ENCODE data around the gene LPAR1. TPM values are rescaled to one million over a fixed set of nuclear protein-coding genes. Genes with fewer than 3 reads are reported as not detected.
"Not testable (repeated sequence)": the region's sequence is repeated elsewhere in the genome, so short reads cannot be mapped to it uniquely, and the experiment has no call there.

The LPAR1 gene
- total RNA-seq, 2 experiments from 2014 or later = not detected

DNA sequence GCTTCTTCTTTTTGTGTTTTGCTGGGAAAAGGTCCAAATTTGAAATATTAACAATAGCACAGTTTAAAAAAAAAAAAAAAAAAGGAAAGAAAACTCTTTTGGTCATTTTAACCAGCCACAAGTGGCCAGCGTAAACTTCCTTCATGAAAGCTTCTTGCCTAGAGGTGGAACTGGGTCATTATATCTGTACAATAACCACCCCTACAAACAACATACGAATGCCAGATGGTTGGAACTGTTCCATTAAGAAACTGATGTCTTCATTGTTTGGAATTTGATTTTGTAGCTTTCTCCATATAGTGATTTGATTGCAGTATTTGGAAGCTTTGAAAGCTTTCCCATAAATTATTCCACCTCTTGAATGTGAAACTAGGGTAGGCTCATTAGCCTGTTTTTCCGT, 18.3 kb upstream of the LPAR1 start:
- Mint-ChIP-seq H3K9me3 (no peaks in the 10 kb centered on the region), H3K4me3 (no peak overlapping the region), H3K27ac (no peak overlapping the region), H3K4me1 (ENCODE audit: low read depth) (no peaks in the 10 kb centered on the region), H3K36me3 (no peaks in the 10 kb centered on the region), H3K27me3 (no peaks in the 10 kb centered on the region)
- DNase-seq = no peak
- intact Hi-C loops (cut with micrococcal nuclease) = no loop called here
- POLR2A ChIA-PET = no interaction called here
- CTCF ChIA-PET = no interaction called here

DNA sequence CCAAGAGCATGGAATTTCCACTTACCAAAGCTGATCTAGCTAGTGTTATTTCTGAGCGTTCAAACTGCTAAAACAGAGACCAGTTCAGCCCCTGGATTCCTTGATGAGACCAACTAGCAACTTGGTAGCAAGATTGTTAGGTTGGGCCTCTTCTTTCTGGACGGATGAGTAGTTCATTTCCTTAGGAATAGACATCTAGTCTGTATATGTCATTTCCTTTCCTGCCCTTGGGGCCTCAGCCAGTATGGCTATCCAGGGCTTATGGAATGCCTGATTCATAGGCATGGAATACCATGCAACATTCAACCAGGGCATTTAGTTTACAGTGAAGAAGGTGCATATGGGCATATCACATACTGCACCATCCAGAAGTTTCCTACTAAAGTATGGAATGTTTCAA, 14.5 kb upstream of the LPAR1 start:
- Mint-ChIP-seq H3K36me3 (no peaks in the 10 kb centered on the region), H3K9me3 (no peaks in the 10 kb centered on the region), H3K4me1 (ENCODE audit: low read depth) (no peaks in the 10 kb centered on the region), H3K4me3 (no peak overlapping the region), H3K27me3 (no peaks in the 10 kb centered on the region), H3K27ac (no peak overlapping the region)
- no peak for DNase-seq
- intact Hi-C loops (cut with micrococcal nuclease) = no loop called here
- ChIA-PET CTCF (no interaction called here), POLR2A (no interaction called here)

DNA sequence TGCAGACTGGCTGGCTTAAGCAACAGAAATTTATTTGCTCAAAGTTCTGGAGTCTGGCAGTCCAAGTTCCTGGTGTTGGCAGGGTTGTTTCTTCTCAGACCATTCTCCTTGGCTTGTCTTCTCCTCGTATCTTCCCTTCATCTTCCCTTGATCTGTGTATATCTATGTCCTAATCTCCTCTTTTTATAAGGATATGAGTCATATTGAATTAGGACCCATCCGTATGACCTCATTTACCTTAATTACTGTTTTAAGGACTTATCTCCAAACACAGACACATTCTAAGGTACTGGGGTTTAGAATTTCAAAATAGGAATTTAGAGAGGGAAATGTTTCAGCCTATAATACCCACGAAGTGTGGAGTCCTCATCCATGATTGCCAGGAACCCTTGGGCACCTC, 13.1 kb upstream of the LPAR1 start:
- intact Hi-C loops (cut with micrococcal nuclease) = no loop called here
- Mint-ChIP-seq H3K36me3 (no peaks in the 10 kb centered on the region), H3K27ac (no peak overlapping the region), H3K4me1 (ENCODE audit: low read depth) (no peaks in the 10 kb centered on the region), H3K4me3 (no peak overlapping the region), H3K27me3 (no peaks in the 10 kb centered on the region), H3K9me3 (no peaks in the 10 kb centered on the region)
- no peak for DNase-seq
- ChIA-PET POLR2A (no interaction called here), CTCF (no interaction called here)

- H3K4me1 Mint-ChIP-seq (ENCODE audit: low read depth) = no peaks in the 10 kb centered on the region
- ChIA-PET CTCF (no interaction called here), POLR2A (no interaction called here)
- no peaks in the 10 kb centered on the region for H3K36me3 Mint-ChIP-seq
- DNase-seq = no peak
- H3K9me3 Mint-ChIP-seq = no peaks in the 10 kb centered on the region
- intact Hi-C loops (cut with micrococcal nuclease) = no loop called here
- H3K27ac Mint-ChIP-seq = no peak overlapping the region
- H3K27me3 Mint-ChIP-seq = no peaks in the 10 kb centered on the region
- no peak overlapping the region for H3K4me3 Mint-ChIP-seq
Observed at GRCh38 chr9:111050819-111051218, 12.5 kb upstream of the LPAR1 start.

- POLR2A ChIA-PET; CTCF ChIA-PET; H3K4me3 Mint-ChIP-seq; H3K4me1 Mint-ChIP-seq (ENCODE audit: low read depth); DNase-seq; intact Hi-C loops (cut with micrococcal nuclease); H3K27me3 Mint-ChIP-seq; H3K36me3 Mint-ChIP-seq; H3K27ac Mint-ChIP-seq; H3K9me3 Mint-ChIP-seq: not testable (repeated sequence)
Observed at GRCh38 chr9:111047287-111047686, 9.0 kb upstream of the LPAR1 start.

DNA sequence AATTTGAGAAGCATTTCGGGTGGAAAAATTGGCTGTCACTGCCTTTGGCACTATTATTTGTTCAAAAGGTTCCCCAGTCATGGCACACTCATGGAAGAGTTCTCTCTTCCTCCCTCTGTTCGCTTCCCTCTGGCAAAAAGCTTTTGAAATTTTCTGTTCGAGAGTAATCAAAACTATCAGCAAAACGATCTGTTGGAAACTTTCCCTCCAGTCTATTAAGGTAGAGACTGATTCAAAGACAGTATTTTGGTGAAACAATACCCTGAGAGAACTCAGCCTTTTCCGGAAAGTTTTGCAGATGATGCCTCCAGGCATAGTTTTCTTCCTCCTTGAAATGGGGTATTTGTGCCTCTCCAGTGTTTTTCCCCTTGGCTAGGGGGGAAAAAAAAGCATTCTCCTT, 3.6 kb upstream of the LPAR1 start:
- Mint-ChIP-seq H3K4me3 (no peak overlapping the region), H3K4me1 (ENCODE audit: low read depth) (peaks cover 10% of the 10 kb centered on the region), H3K27ac (no peak overlapping the region), H3K27me3 (peaks cover 17% of the 10 kb centered on the region), H3K9me3 (peaks cover 2% of the 10 kb centered on the region), H3K36me3 (no peaks in the 10 kb centered on the region)
- intact Hi-C loops (cut with micrococcal nuclease) = no loop called here
- ChIA-PET POLR2A (no interaction called here), CTCF (no interaction called here)
- no peak for DNase-seq

DNA sequence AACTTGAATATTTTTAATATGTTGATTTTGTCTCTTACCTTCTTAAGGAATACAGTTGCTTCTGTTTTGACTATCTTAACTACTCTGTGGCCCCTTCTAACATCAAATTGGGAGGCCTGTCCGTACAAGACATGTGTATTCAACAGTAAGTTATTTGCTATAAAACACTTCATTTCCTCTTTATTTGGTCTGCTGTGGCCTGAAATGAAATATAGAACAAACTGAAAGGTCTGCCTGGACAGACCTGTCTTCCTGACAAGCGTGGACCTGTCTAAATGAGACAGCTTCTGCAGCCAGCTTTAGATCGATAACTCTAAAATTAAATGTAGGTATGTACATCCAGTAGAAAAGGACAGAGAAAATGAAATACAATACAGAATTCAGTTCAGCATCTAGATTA, 2.2 kb upstream of the LPAR1 start:
- CTCF ChIA-PET = no interaction called here
- intact Hi-C loops (cut with micrococcal nuclease) = no loop called here

GRCh38 chr9:111039231-111039906, 1.1 kb upstream of the LPAR1 start:
- H3K27me3 Mint-ChIP-seq = peaks cover 32% of the 10 kb centered on the region
- ChIA-PET CTCF (no interaction called here), POLR2A (no interaction called here)
- peaks cover 10% of the 10 kb centered on the region for H3K4me1 Mint-ChIP-seq (ENCODE audit: low read depth)
- intact Hi-C loops (cut with micrococcal nuclease) = loop anchor here (5.0 kb wide), 1 partner anchor 258 kb away; no protein-coding TSS in a partner anchor
- no peak overlapping the region for H3K4me3 Mint-ChIP-seq
- H3K36me3 Mint-ChIP-seq = no peaks in the 10 kb centered on the region
- H3K27ac Mint-ChIP-seq = no peak overlapping the region
- no peak for DNase-seq
- no peaks in the 10 kb centered on the region for H3K9me3 Mint-ChIP-seq

More for the DNA sequence above, 2.2 kb upstream of the LPAR1 start:
- Mint-ChIP-seq H3K27ac (no peak overlapping the region), H3K36me3 (no peaks in the 10 kb centered on the region), H3K27me3 (peaks cover 29% of the 10 kb centered on the region), H3K9me3 (peaks cover 2% of the 10 kb centered on the region), H3K4me3 (no peak overlapping the region), H3K4me1 (ENCODE audit: low read depth) (peaks cover 10% of the 10 kb centered on the region)
- no peak for DNase-seq
- POLR2A ChIA-PET = no interaction called here

DNA sequence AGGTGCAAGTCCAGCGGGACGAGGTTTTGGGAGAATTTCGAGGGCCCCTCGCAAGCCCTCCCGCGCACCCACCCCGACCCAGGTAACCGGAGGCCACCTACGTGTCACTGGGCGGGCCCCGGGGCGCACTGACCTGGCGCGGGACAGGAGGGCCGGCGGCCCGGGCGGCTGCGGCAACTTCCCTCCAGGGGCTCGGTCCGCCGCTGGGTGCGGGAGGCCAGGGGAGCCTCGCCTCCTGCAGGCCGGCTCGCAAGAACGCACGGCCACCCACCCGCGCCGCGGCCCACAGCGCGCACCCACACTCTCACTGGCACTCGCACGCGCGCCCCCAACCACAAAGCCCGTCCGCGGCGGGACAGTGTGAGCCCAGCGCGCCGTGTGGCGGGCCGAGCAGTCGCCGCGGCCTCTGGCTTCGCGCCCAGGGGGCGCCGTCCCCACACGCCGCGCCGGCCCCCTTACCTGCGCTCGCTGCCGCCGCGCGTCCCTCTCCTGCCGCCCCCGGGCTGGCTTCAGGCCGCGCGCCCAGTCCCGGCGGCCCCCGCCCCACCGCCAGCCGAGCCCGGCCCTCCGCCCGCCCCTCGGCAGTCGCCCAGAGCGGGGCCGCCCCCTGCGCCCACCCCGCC, 451 bp downstream of the LPAR1 start:
- intact Hi-C loops (cut with micrococcal nuclease) = loop anchor here (5.0 kb wide), 1 partner anchor 259 kb away; no protein-coding TSS in a partner anchor
- ChIA-PET CTCF (no interaction called here), POLR2A (no interaction called here)
- no peaks in the 10 kb centered on the region for H3K9me3 Mint-ChIP-seq
- no peaks in the 10 kb centered on the region for H3K36me3 Mint-ChIP-seq
- H3K4me1 Mint-ChIP-seq (ENCODE audit: low read depth) = peaks cover 10% of the 10 kb centered on the region
- H3K27ac Mint-ChIP-seq = no peak overlapping the region
- no peak overlapping the region for H3K4me3 Mint-ChIP-seq
- peaks cover 32% of the 10 kb centered on the region for H3K27me3 Mint-ChIP-seq
- DNase-seq = no peak

GRCh38 chr9:111037356-111037707, 938 bp downstream of the LPAR1 start:
- peaks cover 10% of the 10 kb centered on the region for H3K4me1 Mint-ChIP-seq (ENCODE audit: low read depth)
- no peak overlapping the region for H3K4me3 Mint-ChIP-seq
- H3K36me3 Mint-ChIP-seq = no peaks in the 10 kb centered on the region
- no peaks in the 10 kb centered on the region for H3K9me3 Mint-ChIP-seq
- ChIA-PET CTCF (no interaction called here), POLR2A (no interaction called here)
- H3K27ac Mint-ChIP-seq = no peak overlapping the region
- DNase-seq = no peak
- intact Hi-C loops (cut with micrococcal nuclease) = loop anchor here (5.0 kb wide), 1 partner anchor 260 kb away; no protein-coding TSS in a partner anchor
- H3K27me3 Mint-ChIP-seq = peaks cover 32% of the 10 kb centered on the region

DNA sequence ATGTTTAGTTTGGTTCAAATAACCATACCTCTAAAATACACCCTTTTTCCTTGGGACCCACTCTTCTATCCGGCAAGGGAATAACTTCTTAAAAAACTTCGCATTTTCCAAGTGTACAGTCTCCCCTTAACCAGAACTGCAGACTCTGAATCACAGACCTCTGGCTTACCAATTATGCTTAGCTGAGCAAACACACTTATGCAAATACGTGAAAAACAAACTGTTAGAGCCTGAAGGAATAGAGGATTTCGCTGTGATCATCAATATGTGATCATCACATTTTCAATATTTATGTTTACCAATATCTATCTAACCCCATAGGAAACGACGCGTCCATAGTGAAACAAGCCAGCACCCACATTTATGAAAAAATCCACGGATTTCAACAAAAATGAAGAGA, 1.3 kb downstream of the LPAR1 start:
- no peak for DNase-seq
- ChIA-PET CTCF (no interaction called here), POLR2A (no interaction called here)
- Mint-ChIP-seq H3K27ac (no peak overlapping the region), H3K36me3 (no peaks in the 10 kb centered on the region), H3K4me1 (ENCODE audit: low read depth) (peaks cover 10% of the 10 kb centered on the region), H3K9me3 (no peaks in the 10 kb centered on the region), H3K27me3 (peaks cover 32% of the 10 kb centered on the region), H3K4me3 (no peak overlapping the region)
- intact Hi-C loops (cut with micrococcal nuclease) = loop anchor here (5.0 kb wide), 1 partner anchor 260 kb away; no protein-coding TSS in a partner anchor

GRCh38 chr9:111036429-111036789, 1.9 kb downstream of the LPAR1 start:
- intact Hi-C loops (cut with micrococcal nuclease) = loop anchor here (5.0 kb wide), 1 partner anchor 261 kb away; no protein-coding TSS in a partner anchor
- POLR2A ChIA-PET = no interaction called here
- CTCF ChIA-PET = no interaction called here
- Mint-ChIP-seq H3K4me3 (no peak overlapping the region), H3K4me1 (ENCODE audit: low read depth) (peaks cover 10% of the 10 kb centered on the region), H3K36me3 (no peaks in the 10 kb centered on the region), H3K9me3 (no peaks in the 10 kb centered on the region), H3K27me3 (peaks cover 32% of the 10 kb centered on the region), H3K27ac (no peak overlapping the region)
- no peak for DNase-seq

All from activated CD4-positive, alpha-beta memory T cell treated with anti-CD3 and anti-CD28 coated beads for 36 hours (primary cell).